Uterus (tissue), 2 donors: ENCODE measurements around the gene ANKRD33B.

Experiments
- POLR2A ChIP-seq, 2 donors: fragments of 450-650 bp; IDR thresholded peaks; one replicate each; pipeline ENCODE4 v1.6.1; 2016; ENCODE audit warnings: antibody characterized with exemption in 2 of 2, mild to moderate bottlenecking in 1 of 2, moderate library complexity in 1 of 2
- TF ChIP-seq, protein P1 (sequence below), 4 experiments: fragments of 200-600 bp in 2 of 4; fragments of 450-650 bp in 2 of 4; sonication (generic) in 2 of 4; IDR thresholded peaks; one replicate each; pipeline ENCODE4 v1.5.1; 2016 to 2019; ENCODE audit warnings: antibody characterized with exemption in 4 of 4, mild to moderate bottlenecking in 2 of 4, moderate library complexity in 1 of 4

DNA sequence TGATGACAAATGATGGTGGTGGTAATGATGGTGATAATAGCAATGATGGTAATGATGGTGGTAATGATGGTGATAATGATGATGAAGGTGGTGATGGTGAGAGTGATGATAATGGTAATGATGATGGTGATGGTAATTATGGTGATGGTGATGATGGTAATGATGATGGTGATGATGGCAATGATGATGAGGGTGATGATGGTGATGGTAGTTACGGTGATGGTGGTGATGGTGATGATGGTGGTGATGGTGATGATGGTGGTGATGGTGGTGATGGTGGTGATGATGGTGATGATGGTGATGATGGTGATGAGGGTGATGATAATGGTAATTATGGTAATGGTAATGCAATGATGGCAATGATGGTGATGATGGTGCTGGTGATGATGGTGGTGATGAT, 106.1 kb downstream of the ANKRD33B start:
- TF ChIP-seq, protein P1, sequence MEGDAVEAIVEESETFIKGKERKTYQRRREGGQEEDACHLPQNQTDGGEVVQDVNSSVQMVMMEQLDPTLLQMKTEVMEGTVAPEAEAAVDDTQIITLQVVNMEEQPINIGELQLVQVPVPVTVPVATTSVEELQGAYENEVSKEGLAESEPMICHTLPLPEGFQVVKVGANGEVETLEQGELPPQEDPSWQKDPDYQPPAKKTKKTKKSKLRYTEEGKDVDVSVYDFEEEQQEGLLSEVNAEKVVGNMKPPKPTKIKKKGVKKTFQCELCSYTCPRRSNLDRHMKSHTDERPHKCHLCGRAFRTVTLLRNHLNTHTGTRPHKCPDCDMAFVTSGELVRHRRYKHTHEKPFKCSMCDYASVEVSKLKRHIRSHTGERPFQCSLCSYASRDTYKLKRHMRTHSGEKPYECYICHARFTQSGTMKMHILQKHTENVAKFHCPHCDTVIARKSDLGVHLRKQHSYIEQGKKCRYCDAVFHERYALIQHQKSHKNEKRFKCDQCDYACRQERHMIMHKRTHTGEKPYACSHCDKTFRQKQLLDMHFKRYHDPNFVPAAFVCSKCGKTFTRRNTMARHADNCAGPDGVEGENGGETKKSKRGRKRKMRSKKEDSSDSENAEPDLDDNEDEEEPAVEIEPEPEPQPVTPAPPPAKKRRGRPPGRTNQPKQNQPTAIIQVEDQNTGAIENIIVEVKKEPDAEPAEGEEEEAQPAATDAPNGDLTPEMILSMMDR (IDR thresholded peaks at IDR 0.05), result no peak
- no peak for TF ChIP-seq POLR2A (IDR thresholded peaks at IDR 0.05)
